AG08395 (cell line): ENCODE results near the gene RBFOX1.
"Not testable (repeated sequence)": the region's sequence is repeated elsewhere in the genome, so short reads cannot be mapped to it uniquely, and the experiment has no call there.

Source experiments
- DNase-seq: peaks from one replicate; pipeline ENCODE4 v3.0.0; 2012; ENCODE audit warnings: mixed read lengths, low spot score

Gene RBFOX1

GRCh38 chr16:7470344-7470743 lies 137.7 kb downstream of the RBFOX1 start:
- no peak for DNase-seq

- DNase-seq: no peak
These were observed 138.6 kb downstream of the RBFOX1 start for GRCh38 chr16:7471268-7471667.

GRCh38 chr16:7482032-7482431 lies 149.4 kb downstream of the RBFOX1 start:
- DNase-seq: no peak

GRCh38 chr16:7482596-7483290 lies 150.1 kb downstream of the RBFOX1 start:
- DNase-seq: no peak

- no peak for DNase-seq
These were observed 155.1 kb downstream of the RBFOX1 start for GRCh38 chr16:7487574-7488323.

- DNase-seq: no peak
These were observed 159.5 kb downstream of the RBFOX1 start for GRCh38 chr16:7492122-7492521.

- no peak for DNase-seq
These were observed 160.5 kb downstream of the RBFOX1 start for GRCh38 chr16:7493133-7493532.

- no peak for DNase-seq
These were observed 165.0 kb downstream of the RBFOX1 start for GRCh38 chr16:7497691-7498090.

GRCh38 chr16:7501868-7502267 lies 169.2 kb downstream of the RBFOX1 start:
- no peak for DNase-seq

GRCh38 chr16:7502591-7503157 lies 170.0 kb downstream of the RBFOX1 start:
- DNase-seq: not testable (repeated sequence)

- no peak for DNase-seq
These were observed 171.0 kb downstream of the RBFOX1 start for GRCh38 chr16:7503666-7504065.

GRCh38 chr16:7504844-7505243 lies 172.2 kb downstream of the RBFOX1 start:
- no peak for DNase-seq

- no peak for DNase-seq
These were observed 172.8 kb downstream of the RBFOX1 start for GRCh38 chr16:7505495-7505894.

GRCh38 chr16:7506363-7506762 lies 173.7 kb downstream of the RBFOX1 start:
- DNase-seq: no peak

GRCh38 chr16:7508656-7509055 lies 176.0 kb downstream of the RBFOX1 start:
- no peak for DNase-seq

- DNase-seq: no peak
These were observed 177.4 kb downstream of the RBFOX1 start for GRCh38 chr16:7509963-7510601.

- no peak for DNase-seq
These were observed 179.1 kb downstream of the RBFOX1 start for GRCh38 chr16:7511549-7512260.

GRCh38 chr16:7512503-7512902 lies 179.9 kb downstream of the RBFOX1 start:
- no peak for DNase-seq

- no peak for DNase-seq
These were observed 180.8 kb downstream of the RBFOX1 start for GRCh38 chr16:7513429-7513828.

GRCh38 chr16:7515543-7515942 lies 182.9 kb downstream of the RBFOX1 start:
- DNase-seq: no peak

- DNase-seq: no peak
These were observed 184.9 kb downstream of the RBFOX1 start for GRCh38 chr16:7517496-7517895.

- DNase-seq: no peak
These were observed 185.5 kb downstream of the RBFOX1 start for GRCh38 chr16:7518158-7518557.
